H9 (cell line): ENCODE results near the gene ARID3C. TPM values are rescaled to one million over a fixed set of nuclear protein-coding genes. Genes with fewer than 3 reads are reported as not detected.
A peak's percentile ranks its signal among the peaks of the same experiment; 100 is the strongest.

Experiments
- DNase-seq: peaks from one replicate; pipeline ENCODE4 v3.0.0-alpha.2; 2017
- H2AFZ ChIP-seq: one replicate; pipeline ENCODE4 v1.6.1; 2013; ENCODE audit warnings: mild to moderate bottlenecking, low read length, control low read depth, moderate library complexity
- H2AK5ac ChIP-seq: 2 replicates; pipeline ENCODE4 v1.6.1; 2013; ENCODE audit warnings: low read length, control low read depth, mixed read lengths; ENCODE audit not compliant: insufficient read length
- H2BK120ac ChIP-seq: one replicate; pipeline ENCODE4 v1.6.1; 2013; ENCODE audit warnings: low read depth, mild to moderate bottlenecking, low read length, control low read depth, inconsistent platforms; ENCODE audit not compliant: poor library complexity, severe bottlenecking
- H2BK12ac ChIP-seq: 2 replicates; pipeline ENCODE4 v1.6.1; 2013; ENCODE audit warnings: low read length, control low read depth, mixed read lengths, low read depth; ENCODE audit not compliant: insufficient read length
- H2BK15ac ChIP-seq: 2 replicates; pipeline ENCODE4 v1.6.1; 2013; ENCODE audit warnings: low read depth, low read length, control low read depth
- H2BK20ac ChIP-seq: one replicate; pipeline ENCODE4 v1.6.1; 2013; ENCODE audit warnings: low read depth, mild to moderate bottlenecking, low read length, control low read depth, inconsistent platforms; ENCODE audit not compliant: poor library complexity, severe bottlenecking
- H2BK5ac ChIP-seq: 2 replicates; pipeline ENCODE4 v1.6.1; 2013; ENCODE audit warnings: low read length, control low read depth, mixed read lengths; ENCODE audit not compliant: insufficient read length
- H3K14ac ChIP-seq: 2 replicates; pipeline ENCODE4 v1.6.1; 2013; ENCODE audit warnings: low read length, control low read depth; ENCODE audit not compliant: insufficient read depth
- H3K18ac ChIP-seq: 2 replicates; pipeline ENCODE4 v1.6.1; 2013; ENCODE audit warnings: low read depth, mild to moderate bottlenecking, mixed read lengths, low read length, control low read depth; ENCODE audit not compliant: insufficient read length
- H3K23ac ChIP-seq: 2 replicates; pipeline ENCODE4 v1.6.1; 2013; ENCODE audit warnings: low read length, control low read depth, mixed read lengths, low read depth; ENCODE audit not compliant: insufficient read length
- H3K23me2 ChIP-seq: 2 replicates; pipeline ENCODE4 v1.6.1; 2013; ENCODE audit warnings: low read depth, mild to moderate bottlenecking, mixed read lengths, low read length, control low read depth; ENCODE audit not compliant: insufficient read length, poor library complexity, severe bottlenecking
- H3K27ac ChIP-seq: 2 replicates; pipeline ENCODE4 v1.5.1; 2013; ENCODE audit warnings: low read length, control low read depth, mixed read lengths, low read depth; ENCODE audit not compliant: insufficient read length
- H3K27me3 ChIP-seq: 2 replicates; pipeline ENCODE4 v1.6.1; 2013; ENCODE audit warnings: low read length, control low read depth, inconsistent platforms; ENCODE audit not compliant: insufficient read depth
- H3K4ac ChIP-seq: 2 replicates; pipeline ENCODE4 v1.6.1; 2013; ENCODE audit warnings: low read depth, mild to moderate bottlenecking, control low read depth, inconsistent platforms, low read length, moderate library complexity
- H3K4me1 ChIP-seq: 2 replicates; pipeline ENCODE4 v1.6.1; 2013; ENCODE audit warnings: low read length, control low read depth, inconsistent platforms; ENCODE audit not compliant: insufficient read depth
- H3K4me2 ChIP-seq: 2 replicates; pipeline ENCODE4 v1.6.1; 2013; ENCODE audit warnings: low read length, control low read depth, mixed read lengths; ENCODE audit not compliant: insufficient read length, insufficient read depth
- H3K56ac ChIP-seq: 2 replicates; pipeline ENCODE4 v1.6.1; 2013; ENCODE audit warnings: low read depth, mild to moderate bottlenecking, mixed read lengths, low read length, control low read depth; ENCODE audit not compliant: insufficient read length
- H3K79me1 ChIP-seq: 2 replicates; pipeline ENCODE4 v1.6.1; 2013; ENCODE audit warnings: low read depth, mild to moderate bottlenecking, moderate library complexity, low read length, control low read depth, inconsistent platforms; ENCODE audit not compliant: insufficient read depth, poor library complexity, severe bottlenecking
- H3K79me2 ChIP-seq: 2 replicates; pipeline ENCODE4 v1.6.1; 2013; ENCODE audit warnings: low read length, control low read depth, inconsistent platforms; ENCODE audit not compliant: insufficient read depth
- H3K9ac ChIP-seq: 2 replicates; pipeline ENCODE4 v1.6.1; 2013; ENCODE audit warnings: low read length, control low read depth, mixed read lengths; ENCODE audit not compliant: insufficient read length; ENCODE audit errors: extremely low read depth
- H3K9me3 ChIP-seq: one replicate; pipeline ENCODE4 v1.6.1; 2013; ENCODE audit warnings: low read depth, low read length, inconsistent platforms; ENCODE audit not compliant: control insufficient read depth
- H3T11ph ChIP-seq: one replicate; pipeline ENCODE4 v1.6.1; 2013; ENCODE audit warnings: mild to moderate bottlenecking, low read length, control low read depth, inconsistent platforms
- H4K20me1 ChIP-seq: one replicate; pipeline ENCODE4 v1.6.1; 2013; ENCODE audit not compliant: control insufficient read depth, insufficient read length, insufficient read depth
- H4K5ac ChIP-seq: 2 replicates; pipeline ENCODE4 v1.6.1; 2013; ENCODE audit warnings: low read depth, mild to moderate bottlenecking, mixed read lengths, low read length, control low read depth; ENCODE audit not compliant: insufficient read length
- H4K8ac ChIP-seq: replicated peaks from 2 replicates; pipeline ENCODE4 v1.6.1; 2013; ENCODE audit warnings: low read length, control low read depth, mixed read lengths, low read depth; ENCODE audit not compliant: insufficient read length
- H4K91ac ChIP-seq: 2 replicates; pipeline ENCODE4 v1.6.1; 2013; ENCODE audit warnings: low read depth, mild to moderate bottlenecking, moderate library complexity, mixed read lengths, low read length, control low read depth; ENCODE audit not compliant: insufficient read length
- H3K27ac Mint-ChIP-seq, 3 experiments: 2 replicates in 2 of 3; 3 replicates in 1 of 3; pipeline ENCODE4 v1.8.0; 2020 to 2021; ENCODE audit warnings: mixed read lengths in 3 of 3, mild to moderate bottlenecking in 1 of 3, moderate library complexity in 1 of 3
- H3K27me3 Mint-ChIP-seq: 2 replicates; pipeline ENCODE4 v1.8.0; 2021; ENCODE audit warnings: low read depth, mild to moderate bottlenecking, moderate library complexity, mixed read lengths
- H3K36me3 Mint-ChIP-seq, 3 experiments: 2 replicates in 2 of 3; 3 replicates in 1 of 3; pipeline ENCODE4 v1.8.0; 2020 to 2021; ENCODE audit warnings: low read depth in 3 of 3, mixed read lengths in 3 of 3; ENCODE audit not compliant: insufficient read depth in 1 of 3
- H3K4me1 Mint-ChIP-seq, 2 experiments: 2 replicates each; pipeline ENCODE4 v1.8.0; 2020; ENCODE audit warnings: mixed read lengths in 2 of 2
- H3K4me3 Mint-ChIP-seq, 2 experiments: 2 replicates in 1 of 2; 3 replicates in 1 of 2; pipeline ENCODE4 v1.8.0; 2020 to 2021; ENCODE audit warnings: mild to moderate bottlenecking in 2 of 2, mixed read lengths in 2 of 2, moderate library complexity in 1 of 2
- H3K9me3 Mint-ChIP-seq, 2 experiments: 2 replicates in 1 of 2; 3 replicates in 1 of 2; pipeline ENCODE4 v1.8.0; 2020; ENCODE audit warnings: mild to moderate bottlenecking in 2 of 2, mixed read lengths in 2 of 2, moderate library complexity in 1 of 2
- WGBS: extraction: QIAGEN DNeasy Blood & Tissue Kit; methylation state at CpG from one replicate; pipeline ENCODE4 v1.1.7; 2013; ENCODE audit warnings: missing lambda C conversion rate, low lambda C conversion rate, mixed read lengths; ENCODE audit not compliant: insufficient read length; ENCODE audit errors: extremely low coverage; 5-methylcytosine and 5-hydroxymethylcytosine counted together
- total RNA-seq: library from RNA; stranded (reverse); gene quantifications from 2 replicates; pipeline ENCODE4 v1.2.1, GENCODE V29; 2021
- TF ChIP-seq, protein P1 (sequence below): fragments of 200-600 bp; sonication (generic); conservative IDR thresholded peaks from 3 replicates; pipeline ENCODE4 v1.8.0; 2021; ENCODE audit warnings: antibody characterized with exemption, mild to moderate bottlenecking

ARID3C gene
- total RNA-seq, 1 experiment from 2014 or later: not detected

DNA sequence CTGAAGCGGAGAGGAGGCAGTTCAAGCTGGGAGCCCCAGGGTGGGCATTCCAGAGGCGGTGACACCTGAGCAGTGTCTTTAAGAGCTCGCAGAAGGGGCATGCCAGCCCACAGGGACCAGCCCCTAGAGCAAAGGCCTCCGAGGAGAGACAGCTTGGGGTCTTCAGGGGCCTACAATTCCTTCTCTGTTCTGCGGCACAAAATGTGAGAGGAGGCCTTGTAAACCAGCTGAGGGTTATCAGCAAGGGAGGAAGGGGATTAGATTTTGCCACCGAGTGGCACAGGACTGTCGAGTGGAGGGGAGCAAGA is 9.2 kb upstream of the ARID3C start:
- H3K23ac ChIP-seq: no peak overlapping the region
- H3K14ac ChIP-seq: no peak overlapping the region
- no peak overlapping the region for H4K8ac ChIP-seq
- no peak overlapping the region for H3K18ac ChIP-seq
- H3K56ac ChIP-seq: no peak overlapping the region
- WGBS: no CpG with 5 or more reads among the region's 7 CpGs
- H2AFZ ChIP-seq: no peak overlapping the region
- H2BK120ac ChIP-seq: no peak overlapping the region
- no peaks in the 10 kb centered on the region for H3K9me3 ChIP-seq
- DNase-seq: no peak
- Mint-ChIP-seq H3K4me1 (peaks cover 17 to 26% of the 10 kb centered on the region in 2 experiments), H3K9me3 (no peaks in the 10 kb centered on the region), H3K27me3 (peaks cover 9% of the 10 kb centered on the region), H3K4me3 (peak overlapping the region; percentile 87 to 89), H3K36me3 (peaks cover 2 to 15% (median 10%) of the 10 kb centered on the region in 3 experiments; a peak in 6 of 7 replicates), H3K27ac (peak overlapping the region in 2 of 3 experiments; percentile 64 to 82; a peak in 4 of 7 replicates)
- no peak overlapping the region for H3K27ac ChIP-seq
- H2AK5ac ChIP-seq: no peak overlapping the region
- H4K91ac ChIP-seq: no peak overlapping the region
- no peak overlapping the region for H2BK15ac ChIP-seq
- H3K4me1 ChIP-seq: peaks cover 4% of the 10 kb centered on the region; the same call in 1 of the 2 replicates
- no peak overlapping the region for H2BK5ac ChIP-seq
- H3T11ph ChIP-seq: no peak overlapping the region
- H3K23me2 ChIP-seq: peaks cover 11% of the 10 kb centered on the region
- H3K4ac ChIP-seq: no peak overlapping the region
- H3K4me2 ChIP-seq: peak overlapping the region; percentile 75
- no peaks in the 10 kb centered on the region; the same call in 1 of the 2 replicates for H3K79me2 ChIP-seq
- no peaks in the 10 kb centered on the region for H4K20me1 ChIP-seq
- peak overlapping the region; percentile 0 for H3K9ac ChIP-seq
- TF ChIP-seq, protein P1, sequence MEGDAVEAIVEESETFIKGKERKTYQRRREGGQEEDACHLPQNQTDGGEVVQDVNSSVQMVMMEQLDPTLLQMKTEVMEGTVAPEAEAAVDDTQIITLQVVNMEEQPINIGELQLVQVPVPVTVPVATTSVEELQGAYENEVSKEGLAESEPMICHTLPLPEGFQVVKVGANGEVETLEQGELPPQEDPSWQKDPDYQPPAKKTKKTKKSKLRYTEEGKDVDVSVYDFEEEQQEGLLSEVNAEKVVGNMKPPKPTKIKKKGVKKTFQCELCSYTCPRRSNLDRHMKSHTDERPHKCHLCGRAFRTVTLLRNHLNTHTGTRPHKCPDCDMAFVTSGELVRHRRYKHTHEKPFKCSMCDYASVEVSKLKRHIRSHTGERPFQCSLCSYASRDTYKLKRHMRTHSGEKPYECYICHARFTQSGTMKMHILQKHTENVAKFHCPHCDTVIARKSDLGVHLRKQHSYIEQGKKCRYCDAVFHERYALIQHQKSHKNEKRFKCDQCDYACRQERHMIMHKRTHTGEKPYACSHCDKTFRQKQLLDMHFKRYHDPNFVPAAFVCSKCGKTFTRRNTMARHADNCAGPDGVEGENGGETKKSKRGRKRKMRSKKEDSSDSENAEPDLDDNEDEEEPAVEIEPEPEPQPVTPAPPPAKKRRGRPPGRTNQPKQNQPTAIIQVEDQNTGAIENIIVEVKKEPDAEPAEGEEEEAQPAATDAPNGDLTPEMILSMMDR: no peak
- H3K79me1 ChIP-seq: no peaks in the 10 kb centered on the region
- no peaks in the 10 kb centered on the region for H3K27me3 ChIP-seq
- no peak overlapping the region for H2BK20ac ChIP-seq
- no peak overlapping the region for H2BK12ac ChIP-seq
- H4K5ac ChIP-seq: no peak overlapping the region
